Epithelial cell of esophagus (primary cell): ENCODE measurements around the gene ALPI.

ENCODE experiments used
- DNase-seq: peaks from one replicate; pipeline ENCODE4 v3.0.0; 2010; ENCODE audit warnings: low read depth
- H3K4me3 ChIP-seq: 2 replicates; pipeline ENCODE4 v1.5.1; 2011; ENCODE audit warnings: mild to moderate bottlenecking, low read length, control low read depth
- TF ChIP-seq, protein P1 (sequence below): IDR thresholded peaks from 2 replicates; pipeline ENCODE4 v1.5.1; 2011; ENCODE audit warnings: low read depth, mild to moderate bottlenecking, low read length, control low read depth, inconsistent platforms; ENCODE audit not compliant: insufficient read depth; ENCODE audit errors: missing control alignments

The ALPI gene

DNA sequence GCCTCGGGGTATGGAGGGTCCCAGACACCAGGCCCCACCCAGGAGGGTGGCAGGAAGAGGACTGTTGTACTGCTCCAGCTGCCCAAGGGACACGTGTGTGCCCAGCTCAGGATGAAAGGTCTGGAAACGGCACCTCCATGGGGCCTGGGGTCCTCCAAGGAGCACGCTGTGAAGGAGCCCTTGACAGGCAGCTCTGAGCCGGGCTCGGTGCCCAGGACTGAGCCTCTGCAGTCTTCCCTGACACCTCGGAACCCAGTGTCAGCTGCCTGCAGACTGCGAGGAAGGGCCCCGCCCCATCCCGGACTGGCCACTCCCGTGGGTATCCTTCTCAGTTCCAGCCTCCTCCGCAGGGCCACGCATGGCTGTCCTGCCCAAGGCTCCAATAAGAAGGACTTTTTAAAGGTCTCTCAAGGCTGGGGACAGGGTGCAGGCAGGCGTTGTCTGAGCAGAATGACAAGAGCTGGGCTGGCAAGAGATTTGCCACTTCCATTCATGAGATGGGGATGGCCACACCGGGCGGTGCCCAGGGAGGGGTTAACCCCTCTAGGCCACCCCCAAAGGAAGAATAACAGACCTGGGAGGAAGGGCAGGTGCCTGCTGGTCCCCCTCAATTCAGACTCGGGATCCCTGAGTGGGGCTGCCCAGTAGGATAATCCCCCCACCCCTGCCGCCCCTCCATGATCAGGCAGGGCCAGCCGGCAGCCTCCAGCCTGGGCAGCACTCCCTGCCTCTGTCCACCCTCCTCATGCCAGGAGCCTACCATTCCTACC is 22.8 kb downstream of the ALPI start:
- TF ChIP-seq, protein P1, sequence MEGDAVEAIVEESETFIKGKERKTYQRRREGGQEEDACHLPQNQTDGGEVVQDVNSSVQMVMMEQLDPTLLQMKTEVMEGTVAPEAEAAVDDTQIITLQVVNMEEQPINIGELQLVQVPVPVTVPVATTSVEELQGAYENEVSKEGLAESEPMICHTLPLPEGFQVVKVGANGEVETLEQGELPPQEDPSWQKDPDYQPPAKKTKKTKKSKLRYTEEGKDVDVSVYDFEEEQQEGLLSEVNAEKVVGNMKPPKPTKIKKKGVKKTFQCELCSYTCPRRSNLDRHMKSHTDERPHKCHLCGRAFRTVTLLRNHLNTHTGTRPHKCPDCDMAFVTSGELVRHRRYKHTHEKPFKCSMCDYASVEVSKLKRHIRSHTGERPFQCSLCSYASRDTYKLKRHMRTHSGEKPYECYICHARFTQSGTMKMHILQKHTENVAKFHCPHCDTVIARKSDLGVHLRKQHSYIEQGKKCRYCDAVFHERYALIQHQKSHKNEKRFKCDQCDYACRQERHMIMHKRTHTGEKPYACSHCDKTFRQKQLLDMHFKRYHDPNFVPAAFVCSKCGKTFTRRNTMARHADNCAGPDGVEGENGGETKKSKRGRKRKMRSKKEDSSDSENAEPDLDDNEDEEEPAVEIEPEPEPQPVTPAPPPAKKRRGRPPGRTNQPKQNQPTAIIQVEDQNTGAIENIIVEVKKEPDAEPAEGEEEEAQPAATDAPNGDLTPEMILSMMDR = no peak
- no peak for DNase-seq
- H3K4me3 ChIP-seq = no peak overlapping the region

- DNase-seq = no peak
- TF ChIP-seq, protein P1 = no peak
- H3K4me3 ChIP-seq = no peak overlapping the region
These were observed 23.6 kb downstream of the ALPI start for GRCh38 chr2:232479341-232480200.

DNA sequence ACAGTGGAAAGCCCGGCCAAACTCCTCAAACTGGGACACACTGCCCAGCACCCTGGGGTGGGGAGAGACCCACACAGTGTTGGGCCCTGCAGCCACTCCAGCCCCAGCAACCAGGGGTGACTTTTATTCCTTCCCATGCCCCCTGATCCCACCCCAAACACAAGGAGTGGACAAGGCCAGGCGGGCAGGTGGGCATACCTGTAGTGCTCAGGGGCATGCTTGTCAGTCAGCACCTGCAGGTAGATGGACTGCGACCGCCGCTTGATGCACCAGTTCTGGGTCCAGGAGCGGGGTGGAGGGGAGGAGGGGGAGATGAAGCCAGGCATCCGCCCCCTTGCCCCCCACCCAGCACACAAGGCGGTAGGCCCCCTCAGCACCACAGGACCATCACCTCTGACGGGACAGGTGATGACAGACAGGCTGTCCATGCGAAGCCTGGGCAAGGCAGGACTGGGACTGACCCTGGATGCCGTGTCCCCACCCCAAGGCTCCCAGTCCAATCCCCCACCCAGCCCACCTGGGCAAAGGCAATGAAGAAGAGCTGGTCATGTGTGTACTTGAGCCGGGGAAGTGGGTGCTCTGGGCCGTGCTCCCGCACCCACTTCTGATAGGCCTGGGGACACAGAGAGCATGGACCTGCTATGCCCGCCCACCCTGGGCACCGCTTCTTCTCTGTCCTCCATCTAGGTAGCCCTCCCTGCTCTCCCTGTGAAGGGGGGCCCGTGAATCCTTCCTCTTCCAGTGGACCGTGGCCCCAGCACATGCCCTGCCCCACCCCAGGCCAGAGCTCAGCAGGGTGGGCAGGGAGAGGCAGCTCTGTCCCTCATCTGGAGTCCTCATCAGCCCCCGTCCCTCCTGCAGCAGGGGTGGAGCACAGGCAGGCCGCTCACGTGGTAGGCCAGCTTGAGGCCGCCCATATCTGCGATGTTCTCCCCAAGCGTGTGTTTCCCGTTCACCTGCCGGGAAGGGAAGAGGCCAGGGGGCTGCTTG is 24.5 kb downstream of the ALPI start:
- DNase-seq = no peak
- TF ChIP-seq, protein P1 = no peak

GRCh38 chr2:232481322-232482140 is 25.6 kb downstream of the ALPI start:
- TF ChIP-seq, protein P1 = no peak
- H3K4me3 ChIP-seq = no peak overlapping the region
- no peak for DNase-seq

More for the DNA sequence above, 24.5 kb downstream of the ALPI start:
- H3K4me3 ChIP-seq = no peak overlapping the region

- TF ChIP-seq, protein P1 = no peak
- H3K4me3 ChIP-seq = no peak overlapping the region
- DNase-seq = no peak
These were observed 26.6 kb downstream of the ALPI start for GRCh38 chr2:232482301-232483238.
